Loucy (cell line): ENCODE data around the gene ACSF3.

Experiments used
- EZH2phosphoT487 ChIP-seq: fragments of 200-600 bp; IDR thresholded peaks from 2 replicates; pipeline ENCODE4 v1.6.1; 2018; ENCODE audit warnings: antibody characterized with exemption, mild to moderate bottlenecking, moderate library complexity, borderline replicate concordance
- TF ChIP-seq, protein P1 (sequence below): fragments of 200-600 bp; sonication (generic); conservative IDR thresholded peaks from 2 replicates; pipeline ENCODE4 v1.5.1; 2014; ENCODE audit warnings: mild to moderate bottlenecking, antibody characterized with exemption, low read length

DNA sequence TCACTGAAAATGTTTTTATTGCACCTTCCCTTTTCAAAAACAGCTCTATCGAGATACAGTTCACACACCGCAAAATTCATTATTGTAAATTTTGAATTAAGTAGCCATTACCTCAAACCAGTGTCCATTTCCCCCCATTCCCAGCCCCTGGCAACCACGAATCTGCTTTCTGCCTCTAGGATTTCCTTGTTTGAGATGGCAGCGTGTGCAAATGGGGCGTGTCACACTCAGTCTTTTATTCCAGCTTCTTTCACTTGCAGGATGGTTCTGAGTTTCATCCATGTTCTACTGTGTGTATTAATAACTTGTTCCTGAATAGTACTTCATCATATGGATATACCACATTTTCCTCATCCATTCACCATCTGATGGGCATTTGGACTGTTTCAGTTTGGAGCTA lies 14.8 kb downstream of the ACSF3 start:
- no peak for TF ChIP-seq EZH2phosphoT487
- TF ChIP-seq, protein P1, sequence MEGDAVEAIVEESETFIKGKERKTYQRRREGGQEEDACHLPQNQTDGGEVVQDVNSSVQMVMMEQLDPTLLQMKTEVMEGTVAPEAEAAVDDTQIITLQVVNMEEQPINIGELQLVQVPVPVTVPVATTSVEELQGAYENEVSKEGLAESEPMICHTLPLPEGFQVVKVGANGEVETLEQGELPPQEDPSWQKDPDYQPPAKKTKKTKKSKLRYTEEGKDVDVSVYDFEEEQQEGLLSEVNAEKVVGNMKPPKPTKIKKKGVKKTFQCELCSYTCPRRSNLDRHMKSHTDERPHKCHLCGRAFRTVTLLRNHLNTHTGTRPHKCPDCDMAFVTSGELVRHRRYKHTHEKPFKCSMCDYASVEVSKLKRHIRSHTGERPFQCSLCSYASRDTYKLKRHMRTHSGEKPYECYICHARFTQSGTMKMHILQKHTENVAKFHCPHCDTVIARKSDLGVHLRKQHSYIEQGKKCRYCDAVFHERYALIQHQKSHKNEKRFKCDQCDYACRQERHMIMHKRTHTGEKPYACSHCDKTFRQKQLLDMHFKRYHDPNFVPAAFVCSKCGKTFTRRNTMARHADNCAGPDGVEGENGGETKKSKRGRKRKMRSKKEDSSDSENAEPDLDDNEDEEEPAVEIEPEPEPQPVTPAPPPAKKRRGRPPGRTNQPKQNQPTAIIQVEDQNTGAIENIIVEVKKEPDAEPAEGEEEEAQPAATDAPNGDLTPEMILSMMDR: no peak
